Mesodermal cell (in vitro differentiated cells): ENCODE data around the gene SLC25A13.

Source experiments
- H3K27ac ChIP-seq: 2 replicates; pipeline ENCODE4 v1.7.0; 2013; ENCODE audit warnings: mild to moderate bottlenecking, low read depth, low read length, moderate library complexity; ENCODE audit not compliant: severe bottlenecking
- H3K36me3 ChIP-seq: 2 replicates; pipeline ENCODE4 v1.7.1; 2013; ENCODE audit warnings: mild to moderate bottlenecking, low read length, moderate library complexity; ENCODE audit not compliant: control insufficient read depth, insufficient read depth
- H3K4me1 ChIP-seq: one replicate; pipeline ENCODE4 v1.7.1; 2013; ENCODE audit warnings: mild to moderate bottlenecking, low read length; ENCODE audit not compliant: insufficient read depth, control insufficient read depth, poor library complexity, severe bottlenecking
- H3K4me3 ChIP-seq: 2 replicates; pipeline ENCODE4 v1.7.0; 2013; ENCODE audit warnings: low read length, control low read depth, mild to moderate bottlenecking; ENCODE audit not compliant: insufficient read depth, poor library complexity, severe bottlenecking; ENCODE audit errors: extremely low read depth
- H3K9me3 ChIP-seq: 2 replicates; pipeline ENCODE4 v1.7.1; 2013; ENCODE audit warnings: mild to moderate bottlenecking, low read length, moderate library complexity; ENCODE audit not compliant: control insufficient read depth
- WGBS, 2 experiments: methylation state at CpG; one replicate each; pipeline ENCODE4 v1.1.5; 2013; ENCODE audit warnings: missing lambda C conversion rate in 2 of 2; ENCODE audit not compliant: insufficient coverage in 2 of 2; 5-methylcytosine and 5-hydroxymethylcytosine counted together

The SLC25A13 gene

DNA sequence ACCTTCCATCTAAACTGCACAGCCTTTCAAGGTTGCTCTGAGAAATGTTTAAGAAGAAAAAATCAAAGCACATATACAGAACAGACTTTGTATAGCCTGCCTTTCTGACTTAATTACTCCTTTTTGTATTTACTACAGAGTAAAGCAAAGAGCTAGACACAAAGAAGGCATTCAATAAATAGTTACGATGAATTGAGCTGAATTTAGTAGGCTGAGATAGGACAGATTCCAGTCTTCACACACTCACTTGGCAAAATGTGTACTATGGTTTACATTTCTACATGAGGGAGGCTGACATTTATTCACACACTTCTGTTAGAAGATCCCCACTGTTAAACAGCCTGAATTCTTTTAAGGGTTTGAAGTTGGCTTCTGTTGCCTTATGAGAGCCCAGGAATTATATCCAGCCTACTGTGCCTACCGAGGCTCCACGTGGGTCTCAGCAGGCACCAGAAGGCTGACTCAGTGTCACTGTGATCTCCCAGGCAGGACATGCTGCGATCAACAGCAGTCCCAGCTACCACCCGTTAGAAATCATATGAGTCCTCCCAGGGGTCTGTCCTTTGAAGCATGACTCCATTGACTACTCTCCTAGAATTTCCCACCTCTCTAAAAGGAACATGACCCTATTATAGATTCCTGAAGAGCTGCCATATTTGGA is 24.5 kb upstream of the SLC25A13 start:
- Histone ChIP-seq H3K27ac (no peak overlapping the region), H3K36me3 (no peaks in the 10 kb centered on the region)
- WGBS, 2 experiments: 33 to 35% methylated on average over 3 to 4 of the region's 5 CpGs

DNA sequence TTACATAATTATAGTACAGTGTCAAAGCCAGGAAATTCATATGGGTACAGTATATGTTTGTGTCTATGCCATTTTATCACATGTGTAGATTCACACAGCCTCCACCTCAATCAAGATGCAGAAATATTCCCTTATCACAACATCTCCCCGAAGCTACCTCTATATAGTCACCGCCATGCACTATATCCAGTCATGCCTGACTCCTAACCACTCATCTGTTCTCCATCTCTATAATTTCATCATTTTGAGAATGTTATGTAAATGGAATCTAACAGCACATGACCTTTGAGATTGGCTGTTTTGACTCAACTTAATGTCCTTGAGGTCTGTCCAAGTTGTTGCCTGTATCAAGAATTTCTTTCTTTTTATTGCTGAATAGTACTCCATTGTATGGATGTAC is 22.3 kb upstream of the SLC25A13 start:
- WGBS, 2 experiments: 86% methylated on average over 1 of the region's 2 CpGs; no CpG with 5 or more reads in 1 of the 2 experiments
- Histone ChIP-seq H3K4me3 (no peak overlapping the region), H3K36me3 (no peaks in the 10 kb centered on the region), H3K9me3 (no peaks in the 10 kb centered on the region), H3K4me1 (no peaks in the 10 kb centered on the region), H3K27ac (no peak overlapping the region)

More for the DNA sequence above, 24.5 kb upstream of the SLC25A13 start:
- Histone ChIP-seq H3K4me1 (no peaks in the 10 kb centered on the region), H3K4me3 (no peak overlapping the region), H3K9me3 (no peaks in the 10 kb centered on the region)

DNA sequence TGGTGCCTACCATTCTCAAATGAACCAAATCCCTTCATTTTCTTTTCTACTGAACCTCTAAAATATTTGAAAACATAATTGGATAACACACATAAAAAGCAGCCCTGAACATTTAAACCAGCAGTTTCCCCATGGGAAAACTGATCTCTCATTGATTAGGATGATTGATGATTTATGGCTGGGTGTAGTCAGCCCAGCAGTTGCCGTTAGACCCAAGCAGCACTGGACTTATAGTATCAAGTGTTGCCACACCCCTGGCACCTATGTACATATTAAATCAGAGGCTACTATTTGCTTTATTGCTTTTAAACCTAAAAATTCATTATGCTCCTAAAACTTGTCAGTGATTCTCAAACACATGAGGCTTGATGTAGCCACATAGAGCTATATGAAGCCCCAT is 20.2 kb upstream of the SLC25A13 start:
- 60% methylated on average over 1 of the region's 1 CpG; no CpG with 5 or more reads in 1 of the 2 experiments for WGBS, 2 experiments
- Histone ChIP-seq H3K9me3 (no peaks in the 10 kb centered on the region), H3K4me1 (no peaks in the 10 kb centered on the region), H3K27ac (no peak overlapping the region), H3K36me3 (no peaks in the 10 kb centered on the region), H3K4me3 (no peak overlapping the region)

DNA sequence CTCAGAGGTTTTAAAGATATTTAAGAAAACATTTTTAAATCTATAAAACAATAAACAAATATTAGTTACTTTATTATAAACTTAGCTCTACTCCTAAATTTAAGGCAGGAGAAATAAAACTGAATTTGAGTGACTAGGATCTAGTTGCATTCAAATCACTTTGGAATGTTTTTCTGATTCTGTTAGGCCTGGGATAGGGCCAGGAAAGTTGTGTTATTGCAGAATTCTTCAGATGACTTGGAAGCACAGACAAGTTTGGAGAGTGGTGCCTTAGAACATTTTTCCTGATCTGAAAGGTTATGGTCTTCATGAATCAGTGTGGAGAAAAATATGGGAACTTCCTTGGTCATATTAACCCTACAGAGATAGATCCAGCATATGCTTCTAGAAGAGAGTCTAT is 15.6 kb upstream of the SLC25A13 start:
- Histone ChIP-seq H3K4me3 (no peak overlapping the region), H3K9me3 (no peaks in the 10 kb centered on the region), H3K27ac (no peak overlapping the region), H3K4me1 (no peaks in the 10 kb centered on the region), H3K36me3 (no peaks in the 10 kb centered on the region)

DNA sequence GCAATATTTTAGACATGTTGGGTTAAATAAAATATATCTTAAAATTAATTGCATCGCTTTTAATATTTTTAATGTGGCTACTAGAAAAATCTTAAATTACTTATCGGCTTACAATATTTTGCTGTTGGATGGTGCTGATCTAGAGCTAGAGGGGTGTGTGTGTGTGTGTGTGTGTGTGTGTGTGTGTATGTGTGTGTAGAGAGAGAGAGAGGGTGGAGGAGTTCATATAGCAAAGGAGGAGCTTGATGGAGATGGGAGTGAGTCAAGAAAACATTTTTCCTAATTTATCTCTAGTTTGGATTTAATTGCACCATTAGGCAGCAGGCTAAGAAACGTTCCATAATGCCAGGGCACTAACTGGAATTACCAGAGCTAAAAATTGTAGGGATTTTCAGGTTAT is 10.4 kb upstream of the SLC25A13 start:
- no peaks in the 10 kb centered on the region for H3K4me1 ChIP-seq
- H3K36me3 ChIP-seq: no peaks in the 10 kb centered on the region
- no peaks in the 10 kb centered on the region for H3K9me3 ChIP-seq
- 93 to 100% methylated on average over 2 of the region's 3 CpGs for WGBS, 2 experiments
- H3K4me3 ChIP-seq: no peak overlapping the region
- no peak overlapping the region for H3K27ac ChIP-seq

DNA sequence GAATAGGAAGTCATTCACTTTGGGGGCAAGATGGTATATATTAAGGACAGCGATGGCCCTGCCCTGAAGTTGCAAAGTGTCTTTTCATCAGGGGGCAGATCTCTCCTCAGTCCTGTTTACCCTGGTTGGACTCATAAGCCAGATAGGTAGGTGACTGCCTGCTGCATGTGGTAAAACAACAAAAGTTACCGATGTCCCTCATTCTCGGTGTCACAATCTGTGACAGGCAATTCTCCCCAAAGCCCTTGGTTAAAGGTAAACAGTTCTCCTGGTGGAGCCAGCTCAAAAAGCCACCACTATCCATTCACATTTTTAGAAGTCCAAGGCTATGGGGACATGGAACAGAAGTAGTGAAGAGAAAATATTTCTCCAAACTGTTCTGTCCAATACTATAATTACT is 9.9 kb upstream of the SLC25A13 start:
- WGBS, 2 experiments: 80 to 100% methylated on average over 1 of the region's 3 CpGs
- Histone ChIP-seq H3K4me1 (no peaks in the 10 kb centered on the region), H3K4me3 (no peak overlapping the region), H3K9me3 (no peaks in the 10 kb centered on the region), H3K36me3 (no peaks in the 10 kb centered on the region), H3K27ac (no peak overlapping the region)

DNA sequence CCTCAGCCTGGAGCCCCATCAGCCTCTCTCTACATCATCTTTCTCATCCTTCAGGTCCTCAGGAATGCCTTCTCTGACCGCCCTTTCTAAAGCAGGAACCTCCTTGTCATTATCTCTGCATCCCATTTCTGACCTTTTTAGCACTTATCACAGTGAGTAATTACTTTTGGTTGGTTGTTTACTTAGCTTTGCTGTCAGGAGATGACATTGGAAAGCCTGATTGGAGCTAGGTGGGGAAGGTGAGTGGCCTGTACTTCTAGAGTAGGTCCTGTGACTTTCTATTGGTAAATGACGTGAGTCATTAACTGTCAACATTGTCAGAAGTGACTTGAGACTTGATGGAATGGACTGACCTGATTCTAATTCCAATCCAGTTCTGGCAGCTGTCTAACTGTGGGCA is 9.3 kb upstream of the SLC25A13 start:
- Histone ChIP-seq H3K36me3 (no peaks in the 10 kb centered on the region), H3K4me1 (no peaks in the 10 kb centered on the region), H3K27ac (no peak overlapping the region), H3K9me3 (no peaks in the 10 kb centered on the region), H3K4me3 (no peak overlapping the region)
- 78 to 100% methylated on average over 1 of the region's 2 CpGs for whole genome bisulfite sequencing, 2 experiments

DNA sequence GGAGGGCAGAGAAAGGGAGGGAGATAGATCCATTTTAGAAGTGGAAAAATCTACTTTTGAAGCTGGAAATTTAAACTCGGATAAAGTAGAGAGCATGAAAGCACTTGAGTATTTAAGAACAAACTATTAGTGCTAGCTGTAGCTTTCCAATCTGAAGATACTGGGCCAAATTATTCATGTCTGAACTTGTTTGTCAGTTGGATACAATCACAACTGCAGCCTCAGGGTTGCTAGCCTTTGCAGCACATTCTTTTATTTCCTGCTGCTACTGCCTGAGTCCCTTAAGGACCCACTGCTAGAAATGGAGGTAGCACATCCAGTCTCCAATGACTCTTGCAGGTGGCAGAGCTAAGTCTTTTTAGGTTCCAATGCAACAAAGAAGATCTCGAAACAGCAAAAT is 8.3 kb upstream of the SLC25A13 start:
- Histone ChIP-seq H3K36me3 (no peaks in the 10 kb centered on the region), H3K9me3 (no peaks in the 10 kb centered on the region), H3K27ac (no peak overlapping the region), H3K4me3 (no peak overlapping the region), H3K4me1 (no peaks in the 10 kb centered on the region)
- WGBS, 2 experiments: 88 to 100% methylated on average over 1 to 2 of the region's 2 CpGs

DNA sequence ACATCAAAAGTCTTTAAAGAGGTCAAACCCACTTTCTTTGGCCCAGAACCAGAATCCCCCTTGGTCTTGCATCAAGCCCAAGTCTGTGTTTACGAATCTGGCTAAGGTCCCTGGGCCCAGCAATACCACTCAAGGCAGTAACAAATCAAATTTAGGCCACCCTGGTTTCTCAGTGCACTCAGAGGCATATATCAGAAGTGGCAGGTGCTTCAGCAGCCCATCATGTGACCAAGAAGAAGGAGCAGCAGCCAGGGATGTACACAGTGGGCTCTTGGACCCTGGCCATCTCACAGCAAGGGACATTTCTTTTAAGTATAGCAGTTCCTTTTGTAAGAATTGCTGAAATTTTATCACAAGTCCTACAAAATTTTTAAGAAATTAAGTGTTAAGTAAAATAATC is 7.3 kb upstream of the SLC25A13 start:
- Histone ChIP-seq H3K36me3 (no peaks in the 10 kb centered on the region), H3K27ac (no peak overlapping the region), H3K4me3 (no peak overlapping the region), H3K9me3 (no peaks in the 10 kb centered on the region), H3K4me1 (no peaks in the 10 kb centered on the region)
- WGBS, 2 experiments: 100% methylated on average over 1 of the region's 1 CpG; no CpG with 5 or more reads in 1 of the 2 experiments

DNA sequence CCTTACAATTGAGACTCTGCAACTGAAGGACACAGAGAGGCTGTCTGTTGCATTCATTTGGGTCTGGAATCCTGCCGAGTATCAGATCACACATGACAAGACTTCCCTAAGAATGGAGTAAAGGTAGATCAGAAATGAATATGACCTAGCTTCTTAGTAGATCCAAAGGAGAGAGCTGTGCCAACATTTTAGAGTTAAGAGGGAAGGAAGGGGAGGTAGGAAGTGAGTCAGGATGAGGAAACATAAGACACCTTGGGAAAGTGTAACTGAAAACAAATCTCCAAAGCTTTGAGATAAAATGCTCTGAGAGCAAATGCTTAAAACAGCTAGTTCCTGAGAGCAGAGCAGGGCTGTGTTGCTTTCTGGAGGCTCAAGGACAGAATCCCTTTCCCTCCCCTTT is 6.1 kb upstream of the SLC25A13 start:
- 100% methylated on average over 1 of the region's 1 CpG; no CpG with 5 or more reads in 1 of the 2 experiments for WGBS, 2 experiments
- H3K9me3 ChIP-seq: no peaks in the 10 kb centered on the region
- H3K27ac ChIP-seq: peak overlapping the region; percentile 16

DNA sequence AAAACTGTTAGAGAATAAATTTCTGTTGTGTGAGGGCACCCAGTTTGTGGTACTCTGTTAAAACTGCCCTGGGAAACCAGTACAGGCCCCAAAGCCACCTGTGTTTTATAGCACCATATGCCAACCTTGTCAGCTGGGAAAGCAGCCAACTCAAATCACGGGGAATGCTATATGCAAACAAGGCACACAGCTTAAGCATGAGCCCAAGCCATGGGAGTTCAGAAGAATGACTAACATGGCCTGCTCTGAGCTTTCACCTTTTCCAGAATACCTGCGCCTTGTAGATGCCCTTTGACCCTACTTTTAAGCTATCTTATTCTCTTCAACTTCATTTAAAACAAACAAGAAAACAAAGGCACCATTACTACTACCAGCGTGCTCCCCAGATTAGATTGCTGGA is 5.5 kb upstream of the SLC25A13 start:
- Histone ChIP-seq H3K4me3 (no peak overlapping the region), H3K36me3 (no peaks in the 10 kb centered on the region), H3K4me1 (no peaks in the 10 kb centered on the region), H3K9me3 (no peaks in the 10 kb centered on the region), H3K27ac (no peak overlapping the region)
- WGBS, 2 experiments: 82 to 83% methylated on average over 2 of the region's 3 CpGs

More for the DNA sequence above, 6.1 kb upstream of the SLC25A13 start:
- no peak overlapping the region for H3K4me3 ChIP-seq
- no peaks in the 10 kb centered on the region for H3K36me3 ChIP-seq
- H3K4me1 ChIP-seq: no peaks in the 10 kb centered on the region
